Measurements from ENCODE around the gene FRAS1.

The FRAS1 gene

DNA sequence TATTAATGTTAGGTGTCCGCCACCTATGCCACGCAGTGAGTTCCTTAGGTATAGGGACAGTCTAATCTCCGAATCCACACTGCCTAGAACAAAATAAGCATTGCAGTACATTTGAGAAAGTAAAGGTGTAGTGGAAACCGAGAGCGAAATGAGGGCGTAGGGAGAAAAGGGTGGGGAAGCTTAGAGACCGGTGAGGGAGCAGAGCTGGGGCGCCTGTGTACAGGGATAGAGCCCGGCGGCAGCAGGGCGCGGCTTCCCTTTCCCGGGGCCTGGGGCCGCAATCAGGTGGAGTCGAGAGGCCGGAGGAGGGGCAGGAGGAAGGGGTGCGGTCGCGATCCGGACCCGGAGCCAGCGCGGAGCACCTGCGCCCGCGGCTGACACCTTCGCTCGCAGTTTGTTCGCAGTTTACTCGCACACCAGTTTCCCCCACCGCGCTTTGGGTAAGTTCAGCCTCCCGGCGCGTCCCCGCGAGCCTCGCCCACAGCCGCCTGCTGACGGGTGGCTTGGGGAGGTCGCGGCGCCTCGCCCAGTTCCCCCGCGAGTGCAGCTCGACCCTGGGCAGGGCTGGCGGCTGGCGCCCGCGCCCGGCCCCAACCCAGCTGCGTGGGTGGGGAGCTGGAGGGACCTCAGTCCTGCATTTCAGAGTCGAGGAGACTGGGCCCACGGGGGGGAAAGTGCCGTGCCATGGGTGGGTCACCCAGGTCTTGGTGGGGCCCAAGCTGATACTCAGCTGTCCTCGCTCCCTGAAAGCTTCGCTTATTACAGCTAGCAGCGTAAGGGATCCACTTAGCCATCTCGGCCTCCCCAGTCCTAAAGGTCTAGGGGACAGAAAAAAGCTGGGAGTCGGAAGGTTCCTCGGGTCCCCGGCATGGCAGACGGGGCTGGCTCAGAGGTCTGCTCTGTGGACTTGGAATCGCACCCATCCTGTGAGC lies 494.6 kb downstream of the FRAS1 start, which contains the start of gene ANXA3:
ANXA3 (plus strand) TSS at position 351 of the 932 bp plus-strand sequence. CDS start 2,704 bp downstream, outside the sequence.
- no peak for TF ChIP-seq FOXP2 (optimal IDR thresholded peaks at IDR 0.05; ENCODE audit: borderline replicate concordance, extremely low read depth, extremely low read length, insufficient read depth)
- no peak for TF ChIP-seq POLR2AphosphoS5 (IDR thresholded peaks at IDR 0.05; ENCODE audit: low read depth, low read length)
- TF ChIP-seq TAF1 (IDR thresholded peaks at IDR 0.05; ENCODE audit: borderline replicate concordance, insufficient read depth, low read length) = no peak
- TF ChIP-seq, protein P1, sequence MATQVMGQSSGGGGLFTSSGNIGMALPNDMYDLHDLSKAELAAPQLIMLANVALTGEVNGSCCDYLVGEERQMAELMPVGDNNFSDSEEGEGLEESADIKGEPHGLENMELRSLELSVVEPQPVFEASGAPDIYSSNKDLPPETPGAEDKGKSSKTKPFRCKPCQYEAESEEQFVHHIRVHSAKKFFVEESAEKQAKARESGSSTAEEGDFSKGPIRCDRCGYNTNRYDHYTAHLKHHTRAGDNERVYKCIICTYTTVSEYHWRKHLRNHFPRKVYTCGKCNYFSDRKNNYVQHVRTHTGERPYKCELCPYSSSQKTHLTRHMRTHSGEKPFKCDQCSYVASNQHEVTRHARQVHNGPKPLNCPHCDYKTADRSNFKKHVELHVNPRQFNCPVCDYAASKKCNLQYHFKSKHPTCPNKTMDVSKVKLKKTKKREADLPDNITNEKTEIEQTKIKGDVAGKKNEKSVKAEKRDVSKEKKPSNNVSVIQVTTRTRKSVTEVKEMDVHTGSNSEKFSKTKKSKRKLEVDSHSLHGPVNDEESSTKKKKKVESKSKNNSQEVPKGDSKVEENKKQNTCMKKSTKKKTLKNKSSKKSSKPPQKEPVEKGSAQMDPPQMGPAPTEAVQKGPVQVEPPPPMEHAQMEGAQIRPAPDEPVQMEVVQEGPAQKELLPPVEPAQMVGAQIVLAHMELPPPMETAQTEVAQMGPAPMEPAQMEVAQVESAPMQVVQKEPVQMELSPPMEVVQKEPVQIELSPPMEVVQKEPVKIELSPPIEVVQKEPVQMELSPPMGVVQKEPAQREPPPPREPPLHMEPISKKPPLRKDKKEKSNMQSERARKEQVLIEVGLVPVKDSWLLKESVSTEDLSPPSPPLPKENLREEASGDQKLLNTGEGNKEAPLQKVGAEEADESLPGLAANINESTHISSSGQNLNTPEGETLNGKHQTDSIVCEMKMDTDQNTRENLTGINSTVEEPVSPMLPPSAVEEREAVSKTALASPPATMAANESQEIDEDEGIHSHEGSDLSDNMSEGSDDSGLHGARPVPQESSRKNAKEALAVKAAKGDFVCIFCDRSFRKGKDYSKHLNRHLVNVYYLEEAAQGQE (IDR thresholded peaks at IDR 0.05; ENCODE audit: insufficient read depth in 1 of 2, low read depth in 2 of 2, low read length in 2 of 2) = no peak
- TF ChIP-seq SIN3A (IDR thresholded peaks at IDR 0.05; ENCODE audit: borderline replicate concordance, insufficient read depth, low read length) = no peak

DNA sequence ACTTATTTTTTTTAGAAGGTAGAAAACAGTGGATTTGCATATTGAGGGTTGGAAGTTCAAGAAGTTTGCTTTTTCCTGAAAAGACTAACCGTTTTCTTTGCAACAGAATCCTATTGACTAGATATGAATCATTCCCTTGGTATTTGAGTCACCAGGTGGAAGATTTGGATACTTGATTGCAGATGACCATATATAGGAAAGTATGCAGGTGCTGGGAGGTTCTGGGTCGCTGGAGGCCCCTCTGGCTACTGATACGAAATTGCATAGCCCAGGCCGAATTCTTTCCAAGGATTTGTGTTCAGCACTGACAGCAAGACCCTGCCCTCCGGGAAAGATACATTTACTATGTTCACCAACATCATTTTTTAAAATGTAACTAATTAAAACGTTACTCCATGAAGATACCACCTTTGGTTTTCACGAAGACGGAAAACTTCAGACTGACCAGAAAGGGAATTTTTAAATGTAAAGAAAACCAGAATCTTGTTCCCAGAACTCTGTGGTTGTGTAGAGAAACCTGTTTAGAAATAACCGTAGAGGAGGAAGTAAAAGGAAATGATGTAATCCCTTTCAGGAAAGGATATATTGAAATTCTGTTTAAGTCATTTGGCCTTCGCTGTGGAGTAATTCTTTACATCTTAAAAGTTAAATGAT lies 495.4 kb downstream of the FRAS1 start:
- no peak for TF ChIP-seq FOXP2 (optimal IDR thresholded peaks at IDR 0.05; ENCODE audit: borderline replicate concordance, extremely low read depth, extremely low read length, insufficient read depth)
- TF ChIP-seq SIN3A (IDR thresholded peaks at IDR 0.05; ENCODE audit: borderline replicate concordance, insufficient read depth, low read length) = no peak
- no peak for TF ChIP-seq TAF1 (IDR thresholded peaks at IDR 0.05; ENCODE audit: borderline replicate concordance, insufficient read depth, low read length)
- TF ChIP-seq POLR2AphosphoS5 (IDR thresholded peaks at IDR 0.05; ENCODE audit: low read depth, low read length) = no peak
- TF ChIP-seq, protein P1 (IDR thresholded peaks at IDR 0.05; ENCODE audit: insufficient read depth in 1 of 2, low read depth in 2 of 2, low read length in 2 of 2) = no peak

DNA sequence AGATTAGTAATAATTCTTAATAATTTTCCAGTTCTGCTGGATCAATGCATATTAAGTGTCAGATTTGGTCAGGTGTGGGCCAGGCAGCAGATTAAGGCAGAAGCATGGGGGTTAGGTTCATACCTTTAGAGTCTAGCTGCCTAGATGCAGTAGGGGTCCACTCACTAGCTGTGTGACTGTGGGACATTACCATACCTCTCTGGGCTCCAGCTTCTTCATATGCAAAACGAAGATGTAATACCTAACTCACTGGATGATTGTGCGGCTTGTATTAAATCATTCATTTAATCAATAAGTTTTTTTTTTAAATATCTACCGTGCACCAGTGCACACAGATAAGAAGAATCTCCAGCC lies 495.9 kb downstream of the FRAS1 start:
- no peak for TF ChIP-seq SIN3A (IDR thresholded peaks at IDR 0.05; ENCODE audit: borderline replicate concordance, insufficient read depth, low read length)
- no peak for TF ChIP-seq POLR2AphosphoS5 (IDR thresholded peaks at IDR 0.05; ENCODE audit: low read depth, low read length)
- no peak for TF ChIP-seq TAF1 (IDR thresholded peaks at IDR 0.05; ENCODE audit: borderline replicate concordance, insufficient read depth, low read length)
- TF ChIP-seq, protein P1 (IDR thresholded peaks at IDR 0.05; ENCODE audit: insufficient read depth in 1 of 2, low read depth in 2 of 2, low read length in 2 of 2) = no peak
- TF ChIP-seq FOXP2 (optimal IDR thresholded peaks at IDR 0.05; ENCODE audit: borderline replicate concordance, extremely low read depth, extremely low read length, insufficient read depth) = no peak

DNA sequence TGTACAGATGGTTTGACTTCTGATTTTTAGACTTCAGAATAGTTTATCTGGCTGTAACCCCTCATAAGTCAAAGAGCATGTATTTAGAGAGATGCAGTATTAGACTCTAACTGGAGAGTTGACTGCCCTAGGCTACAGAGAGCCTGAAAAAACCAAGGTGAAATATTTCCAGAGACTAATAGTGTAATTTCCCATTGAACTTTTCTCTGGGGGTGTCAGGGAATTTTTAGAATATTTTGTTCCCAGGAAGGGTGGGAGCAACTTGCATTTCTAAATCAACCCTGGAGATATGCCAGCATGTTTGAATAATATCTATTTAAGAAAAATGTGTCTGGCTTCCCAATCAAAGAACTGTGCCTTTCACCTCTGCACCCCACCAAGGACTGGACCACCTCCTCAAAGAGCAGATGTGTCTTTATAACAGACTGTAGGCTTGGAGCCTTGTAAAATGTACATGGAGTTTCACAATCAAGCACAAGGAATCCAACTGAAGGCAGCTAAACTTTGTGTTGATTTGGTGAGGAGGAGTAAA lies 496.5 kb downstream of the FRAS1 start:
- TF ChIP-seq, protein P1 (IDR thresholded peaks at IDR 0.05; ENCODE audit: insufficient read depth in 1 of 2, low read depth in 2 of 2, low read length in 2 of 2) = no peak
- no peak for TF ChIP-seq POLR2AphosphoS5 (IDR thresholded peaks at IDR 0.05; ENCODE audit: low read depth, low read length)
- no peak for TF ChIP-seq TAF1 (IDR thresholded peaks at IDR 0.05; ENCODE audit: borderline replicate concordance, insufficient read depth, low read length)
- no peak for TF ChIP-seq FOXP2 (optimal IDR thresholded peaks at IDR 0.05; ENCODE audit: borderline replicate concordance, extremely low read depth, extremely low read length, insufficient read depth)
- no peak for TF ChIP-seq SIN3A (IDR thresholded peaks at IDR 0.05; ENCODE audit: borderline replicate concordance, insufficient read depth, low read length)

Measured in PFSK-1 (cell line).